OCI-LY7 (cell line): ENCODE measurements around the gene TBC1D20. TPM values are rescaled to one million over a fixed set of nuclear protein-coding genes. Genes with fewer than 3 reads are reported as not detected.
"Not testable (repeated sequence)": the region's sequence is repeated elsewhere in the genome, so short reads cannot be mapped to it uniquely, and the experiment has no call there.

Experiments used
- BruUV-seq: library from RNA; stranded (reverse); fragments of 400-500 nt; replicated peaks from 2 replicates; lab custom pipeline; 2021; lab: Mats Ljungman, UMichigan
- CTCF ChIA-PET: fragments of 300-600 bp; sonication (Branson Sonifier 250); formaldehyde crosslinking; loops from one replicate; lab custom pipeline; 2022; ENCODE audit warnings: antibody characterized with exemption; ENCODE audit not compliant: unreplicated experiment; lab: Charles Lee
- POLR2A ChIA-PET: fragments of 300-600 bp; sonication (Branson Sonifier 250); formaldehyde crosslinking; loops from one replicate; lab custom pipeline; 2022; ENCODE audit warnings: antibody characterized with exemption; lab: Charles Lee
- DNase-seq: peaks from one replicate; pipeline ENCODE4 v3.0.0-alpha.2; 2015; ENCODE audit warnings: low spot score
- H2AFZ ChIP-seq: fragments of 200-600 bp; sonication (generic), shearing (Covaris generic); 2 replicates; pipeline ENCODE4 v1.6.1; 2014; ENCODE audit warnings: mild to moderate bottlenecking, antibody characterized with exemption, low read length, moderate library complexity
- H3K27ac ChIP-seq: fragments of 200-600 bp; sonication (generic); 2 replicates; pipeline ENCODE4 v1.5.1; 2014; ENCODE audit warnings: mixed run types, low read depth, mild to moderate bottlenecking, moderate library complexity, low read length, inconsistent platforms; ENCODE audit not compliant: poor library complexity, severe bottlenecking
- H3K36me3 ChIP-seq: fragments of 200-600 bp; sonication (generic); 2 replicates; pipeline ENCODE4 v1.6.1; 2014; ENCODE audit warnings: mild to moderate bottlenecking, antibody characterized with exemption, low read length, moderate library complexity, mixed read lengths; ENCODE audit not compliant: insufficient read depth
- H3K4me1 ChIP-seq: fragments of 200-600 bp; sonication (generic); 2 replicates; pipeline ENCODE4 v1.5.1; 2014; ENCODE audit warnings: mild to moderate bottlenecking, low read length; ENCODE audit not compliant: insufficient read depth, poor library complexity, severe bottlenecking
- H3K4me2 ChIP-seq: fragments of 200-600 bp; sonication (generic); 2 replicates; pipeline ENCODE4 v1.6.1; 2014; ENCODE audit warnings: mild to moderate bottlenecking, low read length
- H3K4me3 ChIP-seq: fragments of 200-600 bp; sonication (generic); 2 replicates; pipeline ENCODE4 v1.5.1; 2014; ENCODE audit warnings: mild to moderate bottlenecking, low read depth, low read length; ENCODE audit not compliant: poor library complexity, severe bottlenecking
- H3K79me2 ChIP-seq: fragments of 200-600 bp; sonication (generic); 2 replicates; pipeline ENCODE4 v1.6.1; 2016; ENCODE audit warnings: low read depth, mild to moderate bottlenecking, low read length, moderate library complexity, mixed read lengths; ENCODE audit not compliant: insufficient read depth
- H3K9me2 ChIP-seq: fragments of 200-600 bp; sonication (generic); 2 replicates; pipeline ENCODE4 v1.6.1; 2016; ENCODE audit warnings: mild to moderate bottlenecking, low read length, mixed read lengths; ENCODE audit not compliant: insufficient read depth
- H3K9me3 ChIP-seq: fragments of 200-600 bp; sonication (generic); 2 replicates; pipeline ENCODE4 v1.6.1; 2014; ENCODE audit warnings: mild to moderate bottlenecking, mixed run types, low read length, mixed read lengths
- H4K20me1 ChIP-seq: fragments of 200-600 bp; sonication (generic); 2 replicates; pipeline ENCODE4 v1.6.1; 2014; ENCODE audit warnings: mild to moderate bottlenecking, antibody characterized with exemption, low read length, moderate library complexity, mixed read lengths; ENCODE audit not compliant: insufficient read depth
- EZH2phosphoT487 ChIP-seq: fragments of 200-600 bp; sonication (generic); IDR thresholded peaks from 2 replicates; pipeline ENCODE4 v1.6.1; 2018; ENCODE audit warnings: low read depth, borderline replicate concordance, mild to moderate bottlenecking, mixed run types, antibody characterized with exemption, low read length, moderate library complexity, mixed read lengths
- intact Hi-C: fragments of 100-400 bp; cut with micrococcal nuclease; formaldehyde crosslinking; loops from one replicate; pipeline ENCODE4 v1.10.0; 2022; ENCODE audit not compliant: unreplicated experiment
- total RNA-seq, 2 experiments: library from RNA; depleted of rRNA in 1 of 2; stranded (reverse); fragments of >200 nt in 1 of 2; shearing (Covaris generic) in 1 of 2; gene quantifications; 2 replicates each; pipeline ENCODE4 v1.2.3, GENCODE V29; 2014 to 2022
- TF ChIP-seq, protein P1 (sequence below): fragments of 200-600 bp; sonication (generic); conservative IDR thresholded peaks from 2 replicates; pipeline ENCODE4 v1.5.1; 2014; ENCODE audit warnings: mild to moderate bottlenecking, antibody characterized with exemption, low read length, moderate library complexity, mixed read lengths

TBC1D20 gene
- total RNA-seq, 2 experiments from 2014 or later = 17.4 to 20.8 TPM

DNA sequence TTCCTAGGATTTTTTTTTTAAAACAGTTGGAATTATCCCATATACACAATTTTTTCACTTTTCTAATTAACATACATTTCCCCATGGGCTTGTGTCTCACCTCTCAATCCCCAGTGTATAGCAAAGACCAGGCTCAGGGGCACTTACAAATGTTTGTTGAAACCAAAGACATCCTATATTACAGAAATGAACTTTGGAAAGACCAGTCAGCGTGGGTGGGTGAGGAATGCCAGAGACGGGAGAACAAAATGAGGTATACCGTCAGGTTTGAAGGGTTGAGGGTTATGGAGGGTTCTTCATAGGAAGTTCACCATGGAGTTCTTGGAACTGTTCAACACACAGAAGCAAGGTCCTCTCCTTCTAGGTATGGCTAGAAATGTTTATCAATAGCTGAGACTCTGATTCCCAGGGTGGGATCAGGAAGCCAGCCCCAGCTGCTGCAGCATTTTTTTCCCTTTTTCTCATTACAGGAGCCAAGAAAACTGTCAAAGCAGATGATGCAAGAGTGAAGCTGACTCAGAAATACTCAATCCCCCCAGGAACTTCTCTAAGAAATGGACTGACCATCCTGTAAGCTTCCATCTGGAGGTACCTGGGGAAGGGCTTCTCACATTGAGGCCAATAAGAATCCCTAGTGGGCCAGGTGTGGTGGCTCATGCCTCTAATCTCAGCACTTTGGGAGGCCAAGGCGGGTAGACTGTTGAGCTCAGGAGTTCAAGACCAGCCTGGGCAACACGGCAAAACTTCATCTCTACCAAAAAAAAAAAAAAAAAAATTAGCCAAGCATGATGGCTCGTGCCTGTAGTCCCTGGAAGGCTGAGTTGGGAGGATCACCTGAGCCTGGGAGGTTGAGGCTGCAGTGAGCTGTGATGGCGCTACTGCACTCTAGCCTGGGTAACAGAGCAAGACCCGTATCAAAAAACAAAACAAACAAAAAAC is 15.9 kb upstream of the TBC1D20 start:
- peaks cover 77% of the 10 kb centered on the region for H3K36me3 ChIP-seq
- H3K9me3 ChIP-seq = no peaks in the 10 kb centered on the region
- POLR2A ChIA-PET = interaction anchor here (0.6 kb wide), 1 partner anchor 104 kb away, joined by 3 read pairs; no protein-coding TSS in a partner anchor
- no peak overlapping the region for H3K4me2 ChIP-seq
- H3K79me2 ChIP-seq = no peaks in the 10 kb centered on the region
- BruUV-seq = no TSS peak
- H3K9me2 ChIP-seq = no peaks in the 10 kb centered on the region
- H4K20me1 ChIP-seq = no peaks in the 10 kb centered on the region
- H2AFZ ChIP-seq = no peak overlapping the region
- TF ChIP-seq, protein P1, sequence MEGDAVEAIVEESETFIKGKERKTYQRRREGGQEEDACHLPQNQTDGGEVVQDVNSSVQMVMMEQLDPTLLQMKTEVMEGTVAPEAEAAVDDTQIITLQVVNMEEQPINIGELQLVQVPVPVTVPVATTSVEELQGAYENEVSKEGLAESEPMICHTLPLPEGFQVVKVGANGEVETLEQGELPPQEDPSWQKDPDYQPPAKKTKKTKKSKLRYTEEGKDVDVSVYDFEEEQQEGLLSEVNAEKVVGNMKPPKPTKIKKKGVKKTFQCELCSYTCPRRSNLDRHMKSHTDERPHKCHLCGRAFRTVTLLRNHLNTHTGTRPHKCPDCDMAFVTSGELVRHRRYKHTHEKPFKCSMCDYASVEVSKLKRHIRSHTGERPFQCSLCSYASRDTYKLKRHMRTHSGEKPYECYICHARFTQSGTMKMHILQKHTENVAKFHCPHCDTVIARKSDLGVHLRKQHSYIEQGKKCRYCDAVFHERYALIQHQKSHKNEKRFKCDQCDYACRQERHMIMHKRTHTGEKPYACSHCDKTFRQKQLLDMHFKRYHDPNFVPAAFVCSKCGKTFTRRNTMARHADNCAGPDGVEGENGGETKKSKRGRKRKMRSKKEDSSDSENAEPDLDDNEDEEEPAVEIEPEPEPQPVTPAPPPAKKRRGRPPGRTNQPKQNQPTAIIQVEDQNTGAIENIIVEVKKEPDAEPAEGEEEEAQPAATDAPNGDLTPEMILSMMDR = no peak
- no peak for TF ChIP-seq EZH2phosphoT487
- no peak overlapping the region for H3K4me3 ChIP-seq
- H3K27ac ChIP-seq = no peak overlapping the region
- no peaks in the 10 kb centered on the region for H3K4me1 ChIP-seq
- no peak for DNase-seq
- intact Hi-C loops = no loop called here
- CTCF ChIA-PET = no interaction called here

DNA sequence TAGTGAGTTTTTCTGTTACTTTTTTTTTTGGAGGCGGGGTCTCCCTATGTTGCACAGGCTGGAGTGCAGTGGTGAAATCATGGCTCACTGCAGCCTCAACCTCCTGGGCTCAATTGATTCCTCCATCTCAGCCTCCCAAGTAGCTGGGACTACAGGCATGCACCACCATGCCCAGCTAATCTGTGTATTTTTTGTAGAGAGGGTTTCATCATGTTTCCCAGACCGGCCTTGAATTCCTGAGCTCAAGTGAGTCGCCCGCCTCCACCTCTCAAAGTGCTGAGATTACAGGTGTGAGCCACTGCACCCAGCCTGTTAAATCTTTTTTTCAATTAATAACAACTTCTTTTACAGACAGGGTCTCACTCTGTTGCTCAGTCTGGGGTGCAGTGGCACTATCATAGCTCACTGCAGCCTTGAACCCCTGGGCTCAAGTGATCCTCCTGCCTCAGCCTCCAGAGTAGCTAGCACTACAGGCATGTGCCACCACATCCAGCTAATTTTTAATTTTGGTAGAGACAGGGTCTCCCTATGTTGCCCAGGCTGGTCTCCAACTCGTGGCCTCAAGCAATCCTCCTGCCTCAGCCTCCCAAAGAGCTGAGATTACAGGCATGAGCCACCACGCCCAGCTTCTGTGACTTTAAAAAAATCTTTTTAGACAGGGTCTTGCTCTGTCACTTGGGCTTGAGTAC is 14.4 kb upstream of the TBC1D20 start:
- intact Hi-C loops, H3K4me3 ChIP-seq: not testable (repeated sequence)

DNA sequence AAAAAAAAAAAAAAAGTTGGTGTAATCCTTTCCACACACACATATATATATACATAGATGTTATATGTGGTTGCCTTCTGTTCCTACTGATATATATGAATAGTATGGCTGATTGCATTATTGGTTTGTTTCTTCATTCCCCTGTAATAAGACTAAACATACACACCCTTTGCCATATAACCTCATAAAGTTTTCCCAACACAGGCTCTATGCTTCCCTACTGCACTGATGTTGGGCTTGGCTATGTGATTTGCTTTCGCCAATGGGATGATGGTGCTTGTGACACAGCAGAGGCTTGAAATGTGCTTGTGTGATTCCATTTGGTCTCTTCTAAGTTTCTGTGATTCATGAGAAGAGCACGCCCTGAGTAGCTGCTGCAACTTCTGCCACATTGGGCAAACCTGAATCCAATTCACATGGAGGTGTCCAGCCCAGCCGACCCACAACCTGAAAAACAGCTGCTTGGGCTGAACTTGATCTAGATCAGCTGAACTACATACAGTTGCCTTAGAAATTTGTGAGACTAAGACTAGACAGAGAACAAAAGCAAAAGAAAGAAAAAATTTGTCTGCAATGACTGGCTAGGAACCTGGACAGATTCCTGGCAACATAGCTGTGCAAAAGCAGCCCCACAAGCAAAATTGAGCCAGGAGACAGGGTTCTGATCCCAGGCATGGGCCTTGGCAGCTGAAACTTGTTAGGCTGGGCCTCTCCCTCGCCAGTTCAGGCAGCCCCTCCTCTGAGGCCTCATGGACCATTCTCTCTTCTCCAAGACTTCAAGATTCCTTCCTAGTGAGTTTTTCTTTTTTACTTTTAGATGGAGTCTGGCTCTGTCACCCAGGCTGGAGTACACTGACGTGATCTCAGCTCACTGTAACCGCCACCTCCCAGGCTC is 13.4 kb upstream of the TBC1D20 start:
- POLR2A ChIA-PET = interaction anchor here (1.2 kb wide), 1 partner anchor 95 kb away, joined by 3 read pairs; the partner anchor contains the start of gene TRIB3
- Histone ChIP-seq H3K36me3 (peaks cover 64% of the 10 kb centered on the region), H3K4me1 (no peaks in the 10 kb centered on the region), H3K9me2 (no peaks in the 10 kb centered on the region), H3K9me3 (no peaks in the 10 kb centered on the region; the same call in 1 of the 2 replicates), H3K27ac (no peak overlapping the region), H3K79me2 (no peaks in the 10 kb centered on the region), H3K4me3 (no peak overlapping the region), H3K4me2 (no peak overlapping the region), H2AFZ (no peak overlapping the region), H4K20me1 (no peaks in the 10 kb centered on the region)
- CTCF ChIA-PET = no interaction called here
- TF ChIP-seq, protein P1 = no peak
- TF ChIP-seq EZH2phosphoT487 = no peak
- no TSS peak for BruUV-seq
- intact Hi-C loops = no loop called here
- DNase-seq = no peak

More for the DNA sequence above, 14.4 kb upstream of the TBC1D20 start:
- H4K20me1 ChIP-seq, BruUV-seq, H3K9me2 ChIP-seq, H3K79me2 ChIP-seq, DNase-seq, H3K4me1 ChIP-seq, H3K4me2 ChIP-seq, H3K27ac ChIP-seq, CTCF ChIA-PET, H2AFZ ChIP-seq, H3K9me3 ChIP-seq: not testable (repeated sequence)
- H3K36me3 ChIP-seq = peaks cover 73% of the 10 kb centered on the region
- POLR2A ChIA-PET = interaction anchor here (0.7 to 1.2 kb wide), 2 partner anchors 10 to 96 kb away, joined by 3 read pairs; partner anchors contain the start of gene TRIB3
